Large intestine (tissue), 3 donors: Measurements from ENCODE around the gene COL23A1. TPM values are rescaled to one million over a fixed set of nuclear protein-coding genes. Genes with fewer than 3 reads are reported as not detected.
A peak's percentile ranks its signal among the peaks of the same experiment; 100 is the strongest.

Experiments used
- DNase-seq, 2 donors: peaks; one replicate each; pipeline versions ENCODE4 v3.0.0 to v3.0.0-alpha.2; 2013
- H3K27ac ChIP-seq: one replicate; pipeline ENCODE4 v1.5.1; 2013; ENCODE audit warnings: low read length
- H3K27me3 ChIP-seq: 2 replicates; pipeline ENCODE4 v1.6.1; 2013; ENCODE audit warnings: low read length; ENCODE audit not compliant: control insufficient read depth, insufficient read depth
- H3K36me3 ChIP-seq: 2 replicates; pipeline ENCODE4 v1.6.1; 2013; ENCODE audit warnings: low read length; ENCODE audit not compliant: control insufficient read depth, insufficient read depth
- H3K4me1 ChIP-seq: one replicate; pipeline ENCODE4 v1.6.1; 2013; ENCODE audit warnings: low read length; ENCODE audit not compliant: control insufficient read depth, insufficient read depth
- H3K4me3 ChIP-seq: one replicate; pipeline ENCODE4 v1.5.1; 2013; ENCODE audit warnings: low read length
- H3K9me3 ChIP-seq: one replicate; pipeline ENCODE4 v1.6.1; 2013; ENCODE audit warnings: mild to moderate bottlenecking, low read depth, low read length, moderate library complexity; ENCODE audit not compliant: control insufficient read depth
- WGBS: methylation state at CpG from one replicate; pipeline ENCODE4 v1.1.5; 2013; ENCODE audit warnings: low lambda C conversion rate; ENCODE audit not compliant: insufficient coverage; 5-methylcytosine and 5-hydroxymethylcytosine counted together
- polyA plus RNA-seq: library from polyadenylated mRNA; unstranded; fragments of 120-200 nt; gene quantifications from one replicate; pipeline ENCODE4 v1.2.1, GENCODE V29; 2013

The COL23A1 gene
- polyA plus RNA-seq, 1 donor = 8.9 TPM

GRCh38 chr5:178383301-178383918, 206.8 kb downstream of the COL23A1 start:
- Histone ChIP-seq H3K4me3 (no peak overlapping the region), H3K36me3 (no peaks in the 10 kb centered on the region), H3K27me3 (peaks cover 25% of the 10 kb centered on the region), H3K9me3 (no peaks in the 10 kb centered on the region), H3K27ac (no peak overlapping the region), H3K4me1 (peaks cover 13% of the 10 kb centered on the region)
- no peak for DNase-seq
- 100% methylated on average over 1 of the region's 13 CpGs for WGBS

GRCh38 chr5:178382754-178383164, 207.4 kb downstream of the COL23A1 start:
- DNase-seq = no peak
- peaks cover 25% of the 10 kb centered on the region for H3K27me3 ChIP-seq
- no peaks in the 10 kb centered on the region for H3K36me3 ChIP-seq
- no CpG with 5 or more reads among the region's 8 CpGs for WGBS
- H3K4me1 ChIP-seq = peaks cover 17% of the 10 kb centered on the region
- H3K27ac ChIP-seq = no peak overlapping the region
- no peak overlapping the region for H3K4me3 ChIP-seq
- no peaks in the 10 kb centered on the region for H3K9me3 ChIP-seq

- Histone ChIP-seq H3K36me3 (no peaks in the 10 kb centered on the region), H3K4me3 (no peak overlapping the region), H3K27ac (no peak overlapping the region), H3K27me3 (peaks cover 25% of the 10 kb centered on the region), H3K4me1 (peaks cover 17% of the 10 kb centered on the region), H3K9me3 (no peaks in the 10 kb centered on the region)
- WGBS = no CpG with 5 or more reads among the region's 17 CpGs
- no peak for DNase-seq
These were observed 208.1 kb downstream of the COL23A1 start for GRCh38 chr5:178381921-178382695.

DNA sequence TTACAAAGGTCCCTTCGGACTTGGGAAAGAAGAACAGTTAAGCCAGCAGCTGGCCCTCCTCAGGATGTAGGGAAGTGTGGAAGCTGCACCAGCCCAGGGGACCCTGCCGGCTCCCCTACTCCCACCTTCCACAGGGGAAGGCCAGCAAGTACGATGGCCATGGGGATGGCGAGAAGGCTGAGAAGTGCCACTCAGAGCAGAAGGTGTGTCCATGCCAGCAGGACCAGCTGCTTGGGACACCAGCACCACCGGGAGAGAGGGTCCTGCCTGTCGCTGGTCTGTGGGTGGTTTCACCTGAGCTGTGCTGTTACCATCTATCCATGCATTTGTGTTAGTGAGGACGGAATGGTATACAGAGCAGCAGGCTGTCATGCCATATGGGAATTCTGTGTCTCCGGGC, 209.0 kb downstream of the COL23A1 start:
- Histone ChIP-seq H3K9me3 (no peaks in the 10 kb centered on the region), H3K27ac (no peak overlapping the region), H3K27me3 (peaks cover 22% of the 10 kb centered on the region), H3K4me3 (no peak overlapping the region), H3K4me1 (peaks cover 17% of the 10 kb centered on the region), H3K36me3 (no peaks in the 10 kb centered on the region)
- DNase-seq = no peak
- no CpG with 5 or more reads among the region's 8 CpGs for WGBS

DNA sequence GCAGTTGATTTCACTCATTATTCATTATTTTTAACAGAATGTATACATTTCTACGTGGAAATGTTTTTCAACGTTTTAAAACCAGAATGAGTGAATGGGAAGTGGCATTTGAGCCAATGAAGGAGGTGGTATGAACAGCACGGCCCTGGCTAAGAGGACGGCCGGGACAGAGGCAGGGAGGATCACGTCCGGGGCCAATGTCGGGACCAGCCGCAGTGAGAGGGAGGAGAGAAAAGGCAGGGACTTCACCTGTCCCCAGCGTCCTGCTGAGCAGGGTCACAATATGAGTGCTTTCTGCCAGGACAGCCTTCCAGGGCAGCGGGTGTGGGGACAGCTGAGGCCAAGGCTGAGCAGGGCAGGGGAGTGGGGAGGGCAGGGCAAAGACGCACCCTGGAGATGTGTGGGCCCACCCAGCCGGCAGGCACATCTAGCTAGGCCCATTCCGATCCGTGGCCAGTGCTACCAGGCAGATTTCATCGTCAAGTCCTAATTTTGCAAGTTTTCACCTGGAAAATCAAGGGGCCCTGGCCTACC, 209.6 kb downstream of the COL23A1 start:
- no peak for DNase-seq
- no peak overlapping the region for H3K4me3 ChIP-seq
- H3K9me3 ChIP-seq = no peaks in the 10 kb centered on the region
- WGBS = 80% methylated on average over 1 of the region's 16 CpGs
- no peaks in the 10 kb centered on the region for H3K36me3 ChIP-seq
- peaks cover 22% of the 10 kb centered on the region for H3K27me3 ChIP-seq
- H3K27ac ChIP-seq = no peak overlapping the region
- peaks cover 17% of the 10 kb centered on the region for H3K4me1 ChIP-seq

DNA sequence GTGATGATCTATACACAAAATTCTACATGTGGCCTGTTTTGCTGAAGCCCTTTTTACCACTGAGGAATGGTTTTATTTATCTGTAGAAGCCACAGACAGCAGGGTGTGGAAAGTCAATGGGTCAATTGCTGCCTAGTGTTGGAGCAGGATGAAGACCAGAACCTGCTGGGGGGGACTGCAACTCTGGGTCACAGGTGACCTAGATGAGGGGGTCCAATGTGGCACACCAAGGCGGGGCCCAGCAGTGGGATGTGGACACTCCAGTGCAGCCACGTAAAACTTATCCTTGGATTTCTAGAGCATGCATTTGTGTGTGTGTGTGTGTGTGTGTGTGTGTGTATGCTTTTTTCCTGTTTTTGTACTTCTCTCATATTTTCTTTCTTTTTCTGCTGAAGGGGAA, 210.1 kb downstream of the COL23A1 start:
- peaks cover 19% of the 10 kb centered on the region for H3K27me3 ChIP-seq
- no CpG with 5 or more reads among the region's 2 CpGs for WGBS
- DNase-seq = no peak
- peaks cover 17% of the 10 kb centered on the region for H3K4me1 ChIP-seq
- no peaks in the 10 kb centered on the region for H3K36me3 ChIP-seq
- no peaks in the 10 kb centered on the region for H3K9me3 ChIP-seq
- no peak overlapping the region for H3K27ac ChIP-seq
- H3K4me3 ChIP-seq = no peak overlapping the region

DNA sequence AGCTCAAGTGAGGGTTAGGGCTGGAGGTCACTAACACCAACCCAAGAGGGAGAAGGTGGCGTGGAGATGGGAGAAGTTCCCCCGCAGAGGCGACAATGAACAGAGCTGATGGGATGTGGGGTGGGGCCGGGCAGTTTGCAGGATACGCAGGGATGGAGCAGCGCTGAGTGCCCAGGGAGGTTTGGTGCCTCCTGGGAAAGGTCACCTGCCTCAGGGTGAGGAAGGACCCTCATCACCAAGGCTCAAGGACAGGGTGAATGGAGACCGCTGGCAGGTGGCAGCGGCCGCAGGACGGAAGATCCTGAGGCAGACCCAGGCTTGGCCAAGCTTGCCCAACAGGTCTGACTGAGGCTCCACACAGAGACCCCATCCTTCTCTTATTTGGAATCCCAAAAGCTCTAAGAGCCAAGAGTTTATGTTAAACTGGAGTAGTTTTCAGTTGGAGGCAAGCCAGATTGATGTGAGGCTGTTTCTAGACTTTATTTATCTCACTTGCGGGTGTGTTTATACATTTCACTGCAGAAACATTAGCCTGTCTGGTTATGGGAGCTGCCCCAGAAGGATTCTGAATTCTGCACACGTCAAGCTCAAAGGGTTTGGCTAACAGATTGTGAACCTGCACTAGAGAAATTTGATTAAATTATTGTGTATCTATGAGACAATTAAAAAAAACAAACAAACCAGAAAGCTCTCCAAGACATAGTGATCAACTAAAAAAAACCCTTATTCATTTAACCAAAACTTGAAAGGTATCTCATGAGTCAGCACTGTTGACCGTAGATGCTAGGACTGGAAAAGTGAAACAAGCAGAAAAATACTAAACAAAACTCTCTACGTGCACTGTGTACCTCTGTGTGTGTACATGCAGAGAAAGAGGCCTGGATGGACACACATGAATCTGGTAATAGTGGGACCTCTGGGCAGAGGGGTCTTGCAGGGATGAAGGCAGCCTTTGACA, 211.4 kb downstream of the COL23A1 start:
- no peak overlapping the region for H3K4me3 ChIP-seq
- H3K36me3 ChIP-seq = no peaks in the 10 kb centered on the region
- no peaks in the 10 kb centered on the region for H3K9me3 ChIP-seq
- peak in 1 of 2 donors; percentile 36 for DNase-seq
- H3K27me3 ChIP-seq = peaks cover 7% of the 10 kb centered on the region
- H3K27ac ChIP-seq = peak overlapping the region; percentile 42
- WGBS = no CpG with 5 or more reads among the region's 14 CpGs
- H3K4me1 ChIP-seq = peaks cover 14% of the 10 kb centered on the region

DNA sequence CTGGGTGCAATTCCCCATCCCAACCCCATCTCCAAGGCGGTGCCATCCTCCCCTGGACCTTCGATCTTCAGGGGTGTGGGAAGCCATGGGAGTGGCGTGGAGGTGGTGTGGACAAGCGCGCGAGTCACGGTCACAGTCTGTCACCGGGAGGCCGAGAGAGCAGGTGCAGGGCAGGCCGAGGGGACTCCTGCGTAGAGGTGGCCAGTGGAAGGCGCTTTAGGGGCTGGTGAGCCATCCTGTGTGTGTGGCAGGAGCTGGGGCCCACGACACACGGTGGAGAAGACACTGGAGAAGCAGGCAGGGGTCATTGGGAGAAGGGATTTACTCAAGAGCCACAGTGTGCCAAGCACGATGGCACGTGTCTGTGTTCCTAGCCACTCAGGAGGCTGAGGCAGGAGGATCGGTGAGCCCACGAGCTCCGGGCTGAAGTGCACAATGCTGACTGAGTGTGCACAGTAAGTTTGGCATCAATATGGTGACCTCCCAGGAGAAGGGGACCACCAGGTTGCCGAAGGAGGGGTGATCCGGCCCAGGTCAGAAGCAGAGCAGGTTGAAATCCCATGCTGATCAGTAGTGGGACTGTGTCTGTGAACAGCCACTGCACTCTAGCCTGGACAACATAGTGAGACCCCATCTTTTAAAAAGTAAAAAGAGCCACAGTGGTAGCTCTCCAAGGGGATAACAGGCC, 212.5 kb downstream of the COL23A1 start:
- H3K4me3 ChIP-seq = no peak overlapping the region
- no CpG with 5 or more reads among the region's 21 CpGs for WGBS
- DNase-seq = no peak
- no peaks in the 10 kb centered on the region for H3K36me3 ChIP-seq
- H3K27ac ChIP-seq = no peak overlapping the region
- H3K27me3 ChIP-seq = no peaks in the 10 kb centered on the region
- no peaks in the 10 kb centered on the region for H3K9me3 ChIP-seq
- H3K4me1 ChIP-seq = peaks cover 7% of the 10 kb centered on the region

GRCh38 chr5:178376921-178377582, 213.1 kb downstream of the COL23A1 start:
- DNase-seq = no peak
- WGBS = no CpG with 5 or more reads among the region's 19 CpGs
- Histone ChIP-seq H3K27me3 (no peaks in the 10 kb centered on the region), H3K9me3 (no peaks in the 10 kb centered on the region), H3K36me3 (no peaks in the 10 kb centered on the region), H3K4me1 (peaks cover 7% of the 10 kb centered on the region), H3K4me3 (no peak overlapping the region), H3K27ac (no peak overlapping the region)
